ENCODE results near the gene TXNDC2. TPM values are rescaled to one million over a fixed set of nuclear protein-coding genes. Genes with fewer than 3 reads are reported as not detected.
A peak's percentile ranks its signal among the peaks of the same experiment; 100 is the strongest.

Gene TXNDC2
- total and polyA plus RNA-seq, 9 of the 15 experiments (the other 6 are each of a cell fraction or from before 2014, with no cell fraction given), result 1.2 to 4.9 (median 2.3) TPM

- peak; percentile 4 to 20; a peak in 2 of 4 replicates for TF ChIP-seq RAD21 (CRISPR knock-in tag; conservative IDR thresholded peaks at IDR 0.05 in 1 of 2, IDR thresholded peaks at IDR 0.05 in 1 of 2)
- TF ChIP-seq MBD1 (CRISPR knock-in tag; IDR thresholded peaks at IDR 0.05), result no peak
- TF ChIP-seq ZC3H8 (IDR thresholded peaks at IDR 0.05), result no peak
- no peak for TF ChIP-seq HDAC2 (IDR thresholded peaks at IDR 0.05)
- TF ChIP-seq SUPT5H (IDR thresholded peaks at IDR 0.05), result peak; percentile 94
- peak; percentile 96 for TF ChIP-seq U2AF1 (optimal IDR thresholded peaks at IDR 0.05; ENCODE audit: low read depth, low read length)
- TF ChIP-seq PTRF (tag; IDR thresholded peaks at IDR 0.05), result no peak
- TF ChIP-seq SIRT6 (IDR thresholded peaks at IDR 0.05; ENCODE audit: low read depth, low read length), result no peak
- no peak for TF ChIP-seq SIN3B (IDR thresholded peaks at IDR 0.05; ENCODE audit: low read depth)
- no peak for TF ChIP-seq NR2C1 (IDR thresholded peaks at IDR 0.05)
- TF ChIP-seq NR2C1 (tag; IDR thresholded peaks at IDR 0.05), result peak; percentile 95
- TF ChIP-seq RBM14 (IDR thresholded peaks at IDR 0.05; ENCODE audit: borderline replicate concordance, insufficient read depth, low read depth, low read length), result no peak
- no peak for TF ChIP-seq YBX1 (IDR thresholded peaks at IDR 0.05)
- no peak for TF ChIP-seq EWSR1 (IDR thresholded peaks at IDR 0.05; ENCODE audit: borderline replicate concordance, low read depth, partially characterized antibody)
- no peak for TF ChIP-seq ELK3 (CRISPR knock-in tag; IDR thresholded peaks at IDR 0.05)
- no peak for TF ChIP-seq ZEB2 (IDR thresholded peaks at IDR 0.05)
- TF ChIP-seq NCOA2 (IDR thresholded peaks at IDR 0.05; ENCODE audit: partially characterized antibody in 2 of 2), result no peak
- no peak for TF ChIP-seq BACH1 (tag; IDR thresholded peaks at IDR 0.05)
- TF ChIP-seq ZBTB9 (CRISPR knock-in tag; IDR thresholded peaks at IDR 0.05), result peak; percentile 88
- 0 out of 2 replicates have a peak, but pooled peaks have one; percentile 12 for TF ChIP-seq JUNB (CRISPR knock-in tag; conservative IDR thresholded peaks at IDR 0.05)
- TF ChIP-seq ZNF3 (CRISPR knock-in tag; IDR thresholded peaks at IDR 0.05), result no peak
- peak; percentile 86 for TF ChIP-seq RBM22 (IDR thresholded peaks at IDR 0.05; ENCODE audit: low read depth, low read length, poor library complexity, severe bottlenecking)
- peak; percentile 44; the same call in 1 of the 2 replicates for TF ChIP-seq CBX1 (IDR thresholded peaks at IDR 0.05; ENCODE audit: low read depth)
- TF ChIP-seq EGR1 (conservative IDR thresholded peaks at IDR 0.05), result no peak
- TF ChIP-seq MAFF (IDR thresholded peaks at IDR 0.05; ENCODE audit: low read length), result no peak
- TF ChIP-seq HDAC6 (IDR thresholded peaks at IDR 0.05; ENCODE audit: low read depth, low read length), result 0 out of 2 replicates have a peak, but pooled peaks have one; percentile 60
- TF ChIP-seq CBX2 (IDR thresholded peaks at IDR 0.05; ENCODE audit: insufficient read depth, low read length, poor library complexity, severe bottlenecking), result no peak
Observed at GRCh38 chr18:9913526-9914333, 28.0 kb downstream of the TXNDC2 start, which contains the start of gene VAPA (continued).

Data from K562 (cell line).